SU-DHL-6 (cell line): Measurements from ENCODE around the gene PRR7.

Source experiments
- H2AFZ ChIP-seq: fragments of 200-600 bp; sonication (generic); 2 replicates; pipeline ENCODE4 v1.6.1; 2014; ENCODE audit warnings: low read depth, mild to moderate bottlenecking, moderate library complexity, mixed read lengths, antibody characterized with exemption, low read length; ENCODE audit not compliant: severe bottlenecking
- H3F3A ChIP-seq: fragments of 200-600 bp; shearing (Covaris generic); 2 replicates; pipeline ENCODE4 v1.6.0; 2016; ENCODE audit warnings: antibody characterized with exemption, mild to moderate bottlenecking; ENCODE audit not compliant: insufficient read depth
- H3K27ac ChIP-seq: fragments of 200-600 bp; sonication (generic); 2 replicates; pipeline ENCODE4 v1.5.1; 2016; ENCODE audit warnings: low read depth, mild to moderate bottlenecking, low read length, moderate library complexity, mixed read lengths
- H3K27me3 ChIP-seq: fragments of 200-600 bp; sonication (generic), shearing (Covaris generic); 2 replicates; pipeline ENCODE4 v1.6.0; 2014; ENCODE audit warnings: mild to moderate bottlenecking, low read length
- H3K36me3 ChIP-seq: fragments of 200-600 bp; sonication (generic); 2 replicates; pipeline ENCODE4 v1.6.1; 2014; ENCODE audit warnings: mild to moderate bottlenecking, low read length, mixed read lengths
- H3K4me2 ChIP-seq: fragments of 300-600, 200-600 bp; shearing (Covaris generic), sonication (generic); 2 replicates; pipeline ENCODE4 v1.6.0; 2014; ENCODE audit warnings: low read length, low read depth, mild to moderate bottlenecking; ENCODE audit not compliant: poor library complexity, severe bottlenecking
- H3K4me3 ChIP-seq: fragments of 200-600 bp; sonication (generic); 2 replicates; pipeline ENCODE4 v1.5.1; 2014; ENCODE audit warnings: antibody characterized with exemption, low read length, mild to moderate bottlenecking, mixed read lengths; ENCODE audit not compliant: insufficient read depth, poor library complexity, severe bottlenecking
- H3K79me2 ChIP-seq: fragments of 200-600 bp; sonication (generic); 2 replicates; pipeline ENCODE4 v1.6.1; 2014; ENCODE audit warnings: mild to moderate bottlenecking, low read length, moderate library complexity; ENCODE audit not compliant: insufficient read depth
- H3K9ac ChIP-seq: fragments of 200-600 bp; sonication (generic); 2 replicates; pipeline ENCODE4 v1.7.0; 2014; ENCODE audit warnings: mild to moderate bottlenecking, low read length
- H3K9me2 ChIP-seq: fragments of 200-600 bp; sonication (generic); replicated peaks from 2 replicates; pipeline ENCODE4 v1.6.1; 2014; ENCODE audit warnings: low read length; ENCODE audit not compliant: insufficient read depth
- H3K9me3 ChIP-seq: fragments of 200-600 bp; sonication (generic); 2 replicates; pipeline ENCODE4 v1.6.1; 2014; ENCODE audit warnings: low read length, mixed read lengths; ENCODE audit not compliant: insufficient read depth
- H4K20me1 ChIP-seq: fragments of 200-600 bp; sonication (generic); 2 replicates; pipeline ENCODE4 v1.6.1; 2014; ENCODE audit warnings: low read depth, mild to moderate bottlenecking, antibody characterized with exemption, low read length, moderate library complexity, mixed read lengths
- CTCF ChIP-seq: fragments of 200-600 bp; sonication (generic); IDR thresholded peaks from one replicate; pipeline ENCODE4 v1.5.1; 2017; ENCODE audit warnings: antibody characterized with exemption, mild to moderate bottlenecking, low read length, moderate library complexity; ENCODE audit not compliant: insufficient read depth, poor library complexity, severe bottlenecking
- EZH2phosphoT487 ChIP-seq: fragments of 200-600 bp; sonication (generic), shearing (Covaris generic); conservative IDR thresholded peaks from 2 replicates; pipeline ENCODE4 v1.6.1; 2018; ENCODE audit warnings: mild to moderate bottlenecking, antibody characterized with exemption, low read length, moderate library complexity, mixed read lengths

Gene PRR7

GRCh38 chr5:177462021-177462670 lies 15.5 kb downstream of the PRR7 start:
- Histone ChIP-seq H2AFZ (no peak overlapping the region), H3K9me3 (no peaks in the 10 kb centered on the region), H3K36me3 (peaks cover 3% of the 10 kb centered on the region; the same call in 1 of the 2 replicates), H3K9ac (no peak overlapping the region), H3K79me2 (no peaks in the 10 kb centered on the region), H3K4me2 (no peak overlapping the region), H3K27me3 (no peaks in the 10 kb centered on the region), H3K9me2 (no peaks in the 10 kb centered on the region), H3K27ac (no peak overlapping the region), H3K4me3 (no peak overlapping the region), H3F3A (peaks cover 1% of the 10 kb centered on the region), H4K20me1 (no peaks in the 10 kb centered on the region)
- TF ChIP-seq CTCF, result no peak
- no peak for TF ChIP-seq EZH2phosphoT487

GRCh38 chr5:177465044-177465443 lies 18.4 kb downstream of the PRR7 start:
- Histone ChIP-seq H4K20me1 (no peaks in the 10 kb centered on the region), H3K4me2 (no peak overlapping the region), H3F3A (no peaks in the 10 kb centered on the region), H3K4me3 (no peak overlapping the region), H3K9ac (no peak overlapping the region), H3K9me2 (no peaks in the 10 kb centered on the region), H3K9me3 (no peaks in the 10 kb centered on the region), H3K27me3 (no peaks in the 10 kb centered on the region), H2AFZ (no peak overlapping the region), H3K27ac (no peak overlapping the region), H3K36me3 (peaks cover 3% of the 10 kb centered on the region; the same call in 1 of the 2 replicates), H3K79me2 (no peaks in the 10 kb centered on the region; the same call in 1 of the 2 replicates)
- TF ChIP-seq CTCF (no peak), EZH2phosphoT487 (no peak)

- Histone ChIP-seq H3K79me2 (peaks cover 6% of the 10 kb centered on the region), H3K4me2 (no peak overlapping the region), H3F3A (no peaks in the 10 kb centered on the region), H3K9ac (no peak overlapping the region), H3K4me3 (no peak overlapping the region), H3K36me3 (peaks cover 3% of the 10 kb centered on the region; the same call in 1 of the 2 replicates), H3K27me3 (no peaks in the 10 kb centered on the region), H3K9me3 (no peaks in the 10 kb centered on the region), H2AFZ (no peak overlapping the region), H4K20me1 (no peaks in the 10 kb centered on the region), H3K27ac (no peak overlapping the region), H3K9me2 (no peaks in the 10 kb centered on the region)
- no peak for TF ChIP-seq CTCF
- TF ChIP-seq EZH2phosphoT487, result no peak
Measured at GRCh38 chr5:177466861-177467260, 20.2 kb downstream of the PRR7 start.
